Body of pancreas (tissue), 4 donors: ENCODE measurements around the gene PCDHGB5.

ENCODE experiments used
- CTCF ChIP-seq, 7 experiments: fragments of 450-650 bp in 4 of 7; fragments of 200-600 bp in 3 of 7; sonication (generic) in 3 of 7; IDR thresholded peaks; one replicate each; pipeline ENCODE4 v1.5.1; 2016 to 2019; ENCODE audit warnings: antibody characterized with exemption in 7 of 7
- POLR2A ChIP-seq, 3 donors: fragments of 450-650 bp; IDR thresholded peaks; one replicate each; pipeline ENCODE4 v1.6.1; 2016; ENCODE audit warnings: antibody characterized with exemption in 3 of 3, mild to moderate bottlenecking in 2 of 3

DNA sequence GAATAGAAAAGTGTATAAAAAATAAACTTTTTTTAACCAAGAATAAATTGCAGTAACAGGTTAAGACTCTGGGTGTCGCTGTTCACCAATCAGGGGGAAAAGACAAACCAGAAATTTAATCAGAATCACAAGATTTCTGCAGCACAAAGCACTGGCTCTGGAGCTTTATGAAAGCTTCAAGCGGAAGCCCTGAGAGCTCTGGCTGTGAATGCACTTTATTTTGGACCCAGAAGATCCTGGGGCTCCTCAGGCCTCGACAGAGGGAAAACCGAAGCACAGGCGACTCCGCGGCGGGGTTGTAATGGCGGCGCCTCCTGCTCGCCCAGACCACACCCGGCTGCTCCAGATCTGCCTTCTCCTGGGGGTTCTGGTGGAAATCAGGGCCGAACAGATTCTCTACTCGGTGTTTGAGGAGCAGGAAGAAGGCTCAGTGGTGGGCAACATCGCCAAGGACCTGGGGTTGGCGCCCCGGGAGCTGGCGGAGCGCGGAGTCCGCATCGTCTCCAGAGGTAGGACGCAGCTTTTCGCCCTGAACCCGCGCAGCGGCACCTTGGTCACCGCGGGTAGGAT, 42.8 kb upstream of the PCDHGB5 start, which contains the start of gene PCDHGA4:
- peak in 6 of 7 experiments; percentile 10 to 38 (median 31) for TF ChIP-seq CTCF (IDR thresholded peaks at IDR 0.05)
- no peak for TF ChIP-seq POLR2A (IDR thresholded peaks at IDR 0.05)
